Panc1 (cell line): Measurements from ENCODE around the gene MAG. TPM values are rescaled to one million over a fixed set of nuclear protein-coding genes. Genes with fewer than 3 reads are reported as not detected.

Experiments
- ATAC-seq: fragments of 200-7000 bp; cut with Tn5 transposase; 2 replicates; pipeline ENCODE4 v1.9.1; 2020; ENCODE audit warnings: mild to moderate bottlenecking, moderate library complexity
- BruUV-seq: library from RNA; stranded (reverse); fragments of 400-500 nt; replicated peaks from 2 replicates; lab custom pipeline; 2021; lab: Mats Ljungman, UMichigan
- CTCF ChIA-PET: fragments of 300-600 bp; sonication (Branson Sonifier 250); formaldehyde crosslinking; loops from one replicate; lab custom pipeline; 2022; ENCODE audit warnings: antibody characterized with exemption; lab: Charles Lee
- POLR2A ChIA-PET: fragments of 300-600 bp; sonication (Branson Sonifier 250); formaldehyde crosslinking; loops from one replicate; lab custom pipeline; 2022; ENCODE audit warnings: antibody characterized with exemption; lab: Charles Lee
- DNase-seq: peaks from one replicate; pipeline ENCODE4 v3.0.0-alpha.2; 2010; ENCODE audit warnings: low read depth, low spot score
- H3K27ac ChIP-seq: 2 replicates; pipeline ENCODE4 v1.5.1; 2011; ENCODE audit warnings: mild to moderate bottlenecking, low read length, inconsistent platforms
- H3K27me3 ChIP-seq: fragments of 200-500 bp; sonication (Bioruptor generic); 2 replicates; pipeline ENCODE4 v1.6.0; 2014; ENCODE audit warnings: low read length, inconsistent platforms; ENCODE audit not compliant: control insufficient read depth, insufficient read depth
- H3K36me3 ChIP-seq: fragments of 200-500 bp; sonication (Bioruptor generic); 2 replicates; pipeline ENCODE4 v1.5.1; 2014; ENCODE audit warnings: inconsistent platforms, mild to moderate bottlenecking, low read length, moderate library complexity; ENCODE audit not compliant: control insufficient read depth, insufficient read depth
- H3K4me1 ChIP-seq: 2 replicates; pipeline ENCODE4 v1.5.1; 2011; ENCODE audit warnings: inconsistent platforms, mild to moderate bottlenecking, low read length, moderate library complexity; ENCODE audit not compliant: control insufficient read depth, insufficient read depth
- H3K4me3 ChIP-seq, 2 experiments: 2 replicates each; pipeline ENCODE4 v1.5.1; 2011 to 2012; ENCODE audit warnings: low read depth in 2 of 2, low read length in 2 of 2, mild to moderate bottlenecking in 2 of 2, inconsistent platforms in 1 of 2, moderate library complexity in 1 of 2
- H3K9me3 ChIP-seq: fragments of 200-500 bp; sonication (Bioruptor generic); 2 replicates; pipeline ENCODE4 v1.5.1; 2014; ENCODE audit warnings: low read depth, mild to moderate bottlenecking, inconsistent platforms, low read length, moderate library complexity; ENCODE audit not compliant: control insufficient read depth, insufficient read depth
- POLR2AphosphoS5 ChIP-seq: IDR thresholded peaks from 2 replicates; pipeline ENCODE4 v1.6.1; 2012; ENCODE audit warnings: mild to moderate bottlenecking, low read depth, low read length, moderate library complexity
- SIN3A ChIP-seq: IDR thresholded peaks from 2 replicates; pipeline ENCODE4 v1.6.1; 2012; ENCODE audit warnings: low read depth, mild to moderate bottlenecking, low read length, moderate library complexity, borderline replicate concordance; ENCODE audit not compliant: insufficient read depth
- TCF7L2 ChIP-seq: IDR thresholded peaks from 2 replicates; pipeline ENCODE4 v1.6.1; 2011; ENCODE audit warnings: mild to moderate bottlenecking, low read depth, low read length, inconsistent platforms
- in situ Hi-C: cut with HindIII; loops from 2 replicates; pipeline ENCODE4 v1.10.0; 2016; ENCODE audit warnings: low sequenced_read_pairs, low pct_unique_long_range_greater_than_20kb
- intact Hi-C: fragments of 100-400 bp; cut with micrococcal nuclease; formaldehyde crosslinking; loops from one replicate; pipeline ENCODE4 v1.10.0; 2022; ENCODE audit not compliant: unreplicated experiment
- total RNA-seq: library from RNA; stranded (reverse); gene quantifications from one replicate; pipeline ENCODE4 v1.2.1, GENCODE V29; 2021; ENCODE audit not compliant: unreplicated experiment
- TF ChIP-seq, protein P1 (sequence below), 2 experiments: IDR thresholded peaks; 2 replicates each; pipeline ENCODE4 v1.6.1; 2011 to 2012; ENCODE audit warnings: low read depth in 2 of 2, control low read depth in 1 of 2, low read length in 1 of 2, mild to moderate bottlenecking in 1 of 2, moderate library complexity in 1 of 2; ENCODE audit not compliant: insufficient read depth in 1 of 2
- TF ChIP-seq, protein P2 (sequence below): fragments of 450-650 bp; IDR thresholded peaks from 2 replicates; pipeline ENCODE4 v1.5.1; 2017; ENCODE audit warnings: mild to moderate bottlenecking

MAG gene
- total RNA-seq, 1 experiment from 2014 or later, result not detected

DNA sequence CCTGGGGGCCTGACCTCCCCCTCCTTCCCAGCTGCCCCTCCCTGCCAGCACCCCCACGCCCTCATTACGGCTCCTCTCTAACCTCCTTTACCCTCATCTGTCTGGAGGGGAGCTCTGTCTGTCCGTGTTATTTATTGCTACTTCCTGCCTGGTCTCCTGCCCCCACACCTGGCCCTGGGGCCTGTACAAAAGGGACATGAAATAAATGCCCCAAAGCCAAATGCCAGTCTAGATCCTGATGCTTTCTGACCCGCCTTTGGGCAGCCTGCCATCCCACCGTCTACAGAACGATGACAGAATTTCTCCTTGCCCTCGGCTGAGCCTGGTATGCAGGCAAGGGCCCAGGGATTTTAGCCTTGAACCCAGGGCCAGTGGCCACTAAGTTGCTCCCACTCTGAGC is 21.6 kb downstream of the MAG start:
- in situ Hi-C loops, result no loop called here
- intact Hi-C loops, result no loop called here
- no peaks in the 10 kb centered on the region for H3K36me3 ChIP-seq
- H3K9me3 ChIP-seq, result no peaks in the 10 kb centered on the region
- H3K4me1 ChIP-seq, result peaks cover 5% of the 10 kb centered on the region; the same call in 1 of the 2 replicates
- H3K4me3 ChIP-seq, result no peak overlapping the region
- H3K27ac ChIP-seq, result no peak overlapping the region
- POLR2A ChIA-PET, result no interaction called here
- no peak for ATAC-seq
- TF ChIP-seq, protein P1, sequence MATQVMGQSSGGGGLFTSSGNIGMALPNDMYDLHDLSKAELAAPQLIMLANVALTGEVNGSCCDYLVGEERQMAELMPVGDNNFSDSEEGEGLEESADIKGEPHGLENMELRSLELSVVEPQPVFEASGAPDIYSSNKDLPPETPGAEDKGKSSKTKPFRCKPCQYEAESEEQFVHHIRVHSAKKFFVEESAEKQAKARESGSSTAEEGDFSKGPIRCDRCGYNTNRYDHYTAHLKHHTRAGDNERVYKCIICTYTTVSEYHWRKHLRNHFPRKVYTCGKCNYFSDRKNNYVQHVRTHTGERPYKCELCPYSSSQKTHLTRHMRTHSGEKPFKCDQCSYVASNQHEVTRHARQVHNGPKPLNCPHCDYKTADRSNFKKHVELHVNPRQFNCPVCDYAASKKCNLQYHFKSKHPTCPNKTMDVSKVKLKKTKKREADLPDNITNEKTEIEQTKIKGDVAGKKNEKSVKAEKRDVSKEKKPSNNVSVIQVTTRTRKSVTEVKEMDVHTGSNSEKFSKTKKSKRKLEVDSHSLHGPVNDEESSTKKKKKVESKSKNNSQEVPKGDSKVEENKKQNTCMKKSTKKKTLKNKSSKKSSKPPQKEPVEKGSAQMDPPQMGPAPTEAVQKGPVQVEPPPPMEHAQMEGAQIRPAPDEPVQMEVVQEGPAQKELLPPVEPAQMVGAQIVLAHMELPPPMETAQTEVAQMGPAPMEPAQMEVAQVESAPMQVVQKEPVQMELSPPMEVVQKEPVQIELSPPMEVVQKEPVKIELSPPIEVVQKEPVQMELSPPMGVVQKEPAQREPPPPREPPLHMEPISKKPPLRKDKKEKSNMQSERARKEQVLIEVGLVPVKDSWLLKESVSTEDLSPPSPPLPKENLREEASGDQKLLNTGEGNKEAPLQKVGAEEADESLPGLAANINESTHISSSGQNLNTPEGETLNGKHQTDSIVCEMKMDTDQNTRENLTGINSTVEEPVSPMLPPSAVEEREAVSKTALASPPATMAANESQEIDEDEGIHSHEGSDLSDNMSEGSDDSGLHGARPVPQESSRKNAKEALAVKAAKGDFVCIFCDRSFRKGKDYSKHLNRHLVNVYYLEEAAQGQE (IDR thresholded peaks at IDR 0.05; ENCODE audit: insufficient read depth in 1 of 2, low read depth in 2 of 2, low read length in 1 of 2), result no peak
- TF ChIP-seq SIN3A, result no peak
- TF ChIP-seq TCF7L2, result no peak
- no peak for TF ChIP-seq POLR2AphosphoS5
- TF ChIP-seq, protein P2, sequence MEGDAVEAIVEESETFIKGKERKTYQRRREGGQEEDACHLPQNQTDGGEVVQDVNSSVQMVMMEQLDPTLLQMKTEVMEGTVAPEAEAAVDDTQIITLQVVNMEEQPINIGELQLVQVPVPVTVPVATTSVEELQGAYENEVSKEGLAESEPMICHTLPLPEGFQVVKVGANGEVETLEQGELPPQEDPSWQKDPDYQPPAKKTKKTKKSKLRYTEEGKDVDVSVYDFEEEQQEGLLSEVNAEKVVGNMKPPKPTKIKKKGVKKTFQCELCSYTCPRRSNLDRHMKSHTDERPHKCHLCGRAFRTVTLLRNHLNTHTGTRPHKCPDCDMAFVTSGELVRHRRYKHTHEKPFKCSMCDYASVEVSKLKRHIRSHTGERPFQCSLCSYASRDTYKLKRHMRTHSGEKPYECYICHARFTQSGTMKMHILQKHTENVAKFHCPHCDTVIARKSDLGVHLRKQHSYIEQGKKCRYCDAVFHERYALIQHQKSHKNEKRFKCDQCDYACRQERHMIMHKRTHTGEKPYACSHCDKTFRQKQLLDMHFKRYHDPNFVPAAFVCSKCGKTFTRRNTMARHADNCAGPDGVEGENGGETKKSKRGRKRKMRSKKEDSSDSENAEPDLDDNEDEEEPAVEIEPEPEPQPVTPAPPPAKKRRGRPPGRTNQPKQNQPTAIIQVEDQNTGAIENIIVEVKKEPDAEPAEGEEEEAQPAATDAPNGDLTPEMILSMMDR, result no peak
- DNase-seq, result no peak
- CTCF ChIA-PET, result interaction anchor here (0.6 kb wide), 1 partner anchor 381 kb away, joined by 3 read pairs; no protein-coding TSS in a partner anchor
- BruUV-seq, result no TSS peak
- H3K27me3 ChIP-seq, result no peaks in the 10 kb centered on the region

DNA sequence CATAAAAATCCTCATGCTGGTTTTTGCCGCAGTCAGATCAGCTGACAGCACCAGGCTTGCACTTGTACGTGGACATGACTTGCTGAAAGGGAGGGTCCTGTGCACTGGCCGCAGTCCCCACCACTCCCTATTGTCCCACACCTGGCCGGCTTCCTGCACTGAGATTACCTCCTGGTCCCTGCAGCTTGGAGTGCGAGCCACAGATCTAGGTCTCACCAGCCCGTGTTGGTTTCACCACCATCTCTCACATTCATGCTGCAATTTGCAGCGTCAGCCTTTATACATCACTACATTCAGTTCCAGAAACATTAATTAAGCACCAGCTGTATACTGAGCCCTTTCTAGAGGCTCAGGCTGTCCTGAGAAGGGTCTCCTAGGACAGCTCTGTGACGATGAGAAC is 22.1 kb downstream of the MAG start:
- ATAC-seq, result no peak
- intact Hi-C loops, result no loop called here
- Histone ChIP-seq H3K36me3 (no peaks in the 10 kb centered on the region), H3K4me1 (peaks cover 5% of the 10 kb centered on the region; the same call in 1 of the 2 replicates), H3K27me3 (no peaks in the 10 kb centered on the region), H3K4me3 (no peak overlapping the region), H3K27ac (no peak overlapping the region), H3K9me3 (no peaks in the 10 kb centered on the region)
- in situ Hi-C loops, result no loop called here
- TF ChIP-seq SIN3A (no peak), POLR2AphosphoS5 (no peak)
- TF ChIP-seq, protein P2, result no peak
- no peak for DNase-seq
- ChIA-PET POLR2A (interaction anchor here (0.6 kb wide), 1 partner anchor 150 kb away, joined by 3 read pairs; no protein-coding TSS in a partner anchor), CTCF (no interaction called here)
- no TSS peak for BruUV-seq
